Measurements from ENCODE around the gene PKN3. TPM values are rescaled to one million over a fixed set of nuclear protein-coding genes. Genes with fewer than 3 reads are reported as not detected.

Gene PKN3
- total RNA-seq, 4 donors from 2014 or later: 6.6 to 17.1 (median 8.9) TPM

DNA sequence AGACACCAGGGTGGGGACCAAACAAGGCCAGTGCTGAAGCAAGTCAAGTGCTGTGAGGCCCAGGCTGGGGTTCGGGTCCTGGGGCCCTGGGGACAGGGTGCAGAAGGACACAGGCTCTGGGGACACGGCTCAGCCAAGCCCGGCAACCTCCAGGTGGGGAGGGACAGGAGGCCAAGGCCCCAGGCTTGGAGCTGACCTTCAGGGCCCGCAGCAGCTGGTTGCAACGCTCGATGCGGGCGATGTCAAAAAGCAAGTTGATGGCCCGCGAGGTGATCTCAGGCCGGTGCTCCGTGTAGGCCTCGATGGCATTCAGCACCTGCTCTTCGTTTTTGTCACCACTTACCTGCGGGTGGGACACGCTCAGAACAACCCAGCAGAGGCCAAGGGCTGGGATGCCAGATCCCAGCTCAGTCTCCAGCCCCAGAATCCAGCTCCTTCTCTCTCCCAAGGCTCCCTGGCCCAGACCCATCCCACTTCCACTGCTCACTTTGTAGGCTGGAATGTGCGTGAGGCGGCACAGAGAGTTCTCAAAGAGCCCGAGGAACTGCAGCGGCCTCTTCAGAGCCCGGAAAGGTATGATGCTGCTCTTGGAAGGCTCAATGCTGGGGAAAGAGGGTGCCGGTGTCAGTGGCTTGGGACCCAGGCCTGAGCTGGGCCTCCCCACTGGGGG, 48.8 kb downstream of the PKN3 start:
- WGBS, 2 donors: 93 to 95% methylated on average over 22 of the region's 22 CpGs
- Histone ChIP-seq H3K4me3 (no peak overlapping the region), H3K4me1 (no peaks in the 10 kb centered on the region), H3K9me3 (no peaks in the 10 kb centered on the region), H3K27ac (no peak overlapping the region), H3K36me3 (peaks cover 0 to 98% (median 7%) of the 10 kb centered on the region in 3 donors), H3K27me3 (no peaks in the 10 kb centered on the region)
- no peak for DNase-seq (ENCODE audit: low spot score in 2 of 2)
- no peak for TF ChIP-seq POLR2A (IDR thresholded peaks at IDR 0.05)
- TF ChIP-seq EP300 (IDR thresholded peaks at IDR 0.05): no peak
- TF ChIP-seq, protein P1, sequence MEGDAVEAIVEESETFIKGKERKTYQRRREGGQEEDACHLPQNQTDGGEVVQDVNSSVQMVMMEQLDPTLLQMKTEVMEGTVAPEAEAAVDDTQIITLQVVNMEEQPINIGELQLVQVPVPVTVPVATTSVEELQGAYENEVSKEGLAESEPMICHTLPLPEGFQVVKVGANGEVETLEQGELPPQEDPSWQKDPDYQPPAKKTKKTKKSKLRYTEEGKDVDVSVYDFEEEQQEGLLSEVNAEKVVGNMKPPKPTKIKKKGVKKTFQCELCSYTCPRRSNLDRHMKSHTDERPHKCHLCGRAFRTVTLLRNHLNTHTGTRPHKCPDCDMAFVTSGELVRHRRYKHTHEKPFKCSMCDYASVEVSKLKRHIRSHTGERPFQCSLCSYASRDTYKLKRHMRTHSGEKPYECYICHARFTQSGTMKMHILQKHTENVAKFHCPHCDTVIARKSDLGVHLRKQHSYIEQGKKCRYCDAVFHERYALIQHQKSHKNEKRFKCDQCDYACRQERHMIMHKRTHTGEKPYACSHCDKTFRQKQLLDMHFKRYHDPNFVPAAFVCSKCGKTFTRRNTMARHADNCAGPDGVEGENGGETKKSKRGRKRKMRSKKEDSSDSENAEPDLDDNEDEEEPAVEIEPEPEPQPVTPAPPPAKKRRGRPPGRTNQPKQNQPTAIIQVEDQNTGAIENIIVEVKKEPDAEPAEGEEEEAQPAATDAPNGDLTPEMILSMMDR (IDR thresholded peaks at IDR 0.05): no peak

DNA sequence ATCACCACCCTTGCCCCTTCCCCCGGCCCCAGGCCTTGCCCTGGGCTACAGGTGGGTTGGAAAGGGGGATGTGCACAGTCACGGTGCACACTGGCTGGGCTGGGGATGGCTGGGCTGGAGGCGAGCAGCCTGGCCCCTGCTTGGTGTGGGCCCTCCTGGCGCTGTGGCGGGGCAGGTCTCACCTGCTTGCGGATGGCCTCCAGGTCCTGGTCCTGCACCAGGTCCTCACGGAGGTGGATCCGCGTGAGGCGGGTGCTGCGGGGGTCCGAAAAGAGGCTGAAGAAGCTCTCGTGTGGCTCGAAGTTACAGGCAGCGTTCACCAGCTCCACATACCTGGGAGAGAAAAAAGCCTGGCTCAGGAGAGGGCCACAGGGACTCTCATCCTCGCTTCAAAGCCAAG, 51.3 kb downstream of the PKN3 start:
- H3K4me3 ChIP-seq: no peak overlapping the region
- H3K27ac ChIP-seq: no peak overlapping the region
- H3K27me3 ChIP-seq: no peaks in the 10 kb centered on the region
- no peak for DNase-seq (ENCODE audit: low spot score in 2 of 2)
- H3K36me3 ChIP-seq: peaks cover 0 to 73% (median 7%) of the 10 kb centered on the region in 3 donors
- WGBS, 2 donors: 95 to 98% methylated on average over 14 to 16 of the region's 16 CpGs
- no peaks in the 10 kb centered on the region for H3K4me1 ChIP-seq
- no peaks in the 10 kb centered on the region for H3K9me3 ChIP-seq
- TF ChIP-seq POLR2A (IDR thresholded peaks at IDR 0.05) (no peak), EP300 (IDR thresholded peaks at IDR 0.05) (no peak)
- TF ChIP-seq, protein P1 (IDR thresholded peaks at IDR 0.05): no peak

DNA sequence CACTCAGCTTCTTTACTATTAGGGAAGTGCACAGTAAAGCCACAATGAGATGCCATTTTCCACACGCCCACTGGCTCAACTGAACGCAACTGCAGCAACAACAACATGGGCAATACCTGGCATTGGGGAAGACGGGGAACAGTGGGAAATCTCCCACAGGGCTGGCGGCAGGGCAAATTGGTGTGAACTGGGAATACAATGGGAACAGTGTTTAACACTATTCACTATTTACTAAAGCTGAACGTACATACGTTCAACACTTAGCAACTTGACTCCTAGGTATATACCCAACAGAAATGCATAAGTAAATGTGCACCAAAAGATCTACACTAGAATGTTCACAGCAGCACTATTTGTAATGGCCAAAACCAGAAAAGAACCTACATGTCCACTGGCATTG, 55.3 kb downstream of the PKN3 start:
- H3K9me3 ChIP-seq: no peaks in the 10 kb centered on the region
- 49 to 57% methylated on average over 6 of the region's 6 CpGs for WGBS, 2 donors

DNA sequence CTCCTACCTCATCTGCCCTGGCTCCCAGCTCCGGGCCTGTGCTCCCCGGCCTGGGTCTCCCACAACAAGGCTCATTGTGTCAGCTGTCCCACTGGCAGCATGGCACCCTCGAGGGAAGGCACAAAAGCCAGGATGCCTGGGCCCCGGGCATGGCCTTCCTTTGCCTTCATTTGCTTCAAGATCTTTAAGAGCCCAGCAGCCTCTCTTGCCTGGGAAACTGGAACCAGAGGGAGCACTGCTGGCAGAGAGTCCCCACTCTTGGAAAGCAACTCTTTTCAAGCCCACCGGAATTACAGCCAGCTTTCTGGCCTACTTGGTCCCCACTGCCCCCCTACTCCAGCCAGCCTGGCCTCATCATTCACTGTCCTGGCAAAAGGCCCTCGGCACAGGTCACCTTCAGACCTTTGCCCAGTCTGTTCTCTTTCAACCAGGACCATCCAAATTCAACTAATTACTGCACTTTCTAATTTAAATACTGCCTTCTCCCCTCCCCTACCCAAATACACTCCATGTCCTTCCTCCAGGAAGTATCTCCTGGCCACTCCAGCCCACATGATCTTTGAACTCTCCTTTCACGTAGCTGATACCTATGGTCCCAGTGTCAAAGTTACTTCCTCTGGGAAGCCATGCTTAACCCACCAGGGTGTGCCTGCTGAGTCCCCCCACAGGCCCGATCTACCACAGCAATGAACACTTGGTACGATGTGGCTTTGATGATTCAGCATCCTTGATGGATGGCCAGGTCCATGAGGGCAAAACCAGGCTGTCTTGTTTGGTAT, 60.6 kb downstream of the PKN3 start:
- no peaks in the 10 kb centered on the region for H3K9me3 ChIP-seq
- peaks cover 0 to 49% (median 0%) of the 10 kb centered on the region in 3 donors for H3K36me3 ChIP-seq
- TF ChIP-seq, protein P1 (IDR thresholded peaks at IDR 0.05): no peak
- no peak for TF ChIP-seq POLR2A (IDR thresholded peaks at IDR 0.05)
- TF ChIP-seq EP300 (IDR thresholded peaks at IDR 0.05): no peak
- no peak overlapping the region for H3K27ac ChIP-seq
- no peak for DNase-seq (ENCODE audit: low spot score in 2 of 2)
- H3K27me3 ChIP-seq: no peaks in the 10 kb centered on the region
- H3K4me1 ChIP-seq: no peaks in the 10 kb centered on the region
- no peak overlapping the region for H3K4me3 ChIP-seq
- WGBS, 2 donors: 70% methylated on average over 9 of the region's 9 CpGs

More for the DNA sequence above, 55.3 kb downstream of the PKN3 start:
- Histone ChIP-seq H3K27me3 (no peaks in the 10 kb centered on the region), H3K4me3 (no peak overlapping the region), H3K36me3 (peaks cover 0 to 48% (median 6%) of the 10 kb centered on the region in 3 donors), H3K4me1 (no peaks in the 10 kb centered on the region), H3K27ac (no peak overlapping the region)
- no peak for DNase-seq (ENCODE audit: low spot score in 2 of 2)
- TF ChIP-seq POLR2A (IDR thresholded peaks at IDR 0.05): no peak
- TF ChIP-seq EP300 (IDR thresholded peaks at IDR 0.05): no peak
- TF ChIP-seq, protein P1 (IDR thresholded peaks at IDR 0.05): no peak

DNA sequence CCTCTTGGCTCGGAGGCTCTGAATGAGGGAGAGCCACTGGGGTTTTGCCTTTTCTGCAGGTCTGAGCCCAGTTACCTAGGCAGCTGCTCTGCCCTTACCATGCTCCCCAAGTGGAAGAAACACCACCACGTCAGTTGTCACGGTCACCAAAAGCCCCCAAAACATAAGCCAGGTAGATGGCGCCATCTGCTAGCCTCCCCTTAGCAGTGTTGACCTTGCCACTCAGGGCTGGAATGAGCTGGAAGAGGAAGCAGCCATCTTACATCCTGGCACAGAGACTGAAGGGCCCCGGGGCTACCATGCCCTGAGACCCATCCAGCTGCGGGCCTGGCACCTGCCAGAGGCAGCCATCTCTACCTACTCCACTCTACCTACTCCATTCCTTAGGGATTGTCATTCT, 62.1 kb downstream of the PKN3 start:
- WGBS, 2 donors: 84 to 86% methylated on average over 6 of the region's 6 CpGs
- peaks cover 0 to 3% (median 0%) of the 10 kb centered on the region in 4 donors for H3K4me1 ChIP-seq
- DNase-seq (ENCODE audit: low spot score in 2 of 2): no peak
- TF ChIP-seq, protein P1 (IDR thresholded peaks at IDR 0.05): no peak
- no peak for TF ChIP-seq POLR2A (IDR thresholded peaks at IDR 0.05)
- TF ChIP-seq EP300 (IDR thresholded peaks at IDR 0.05): no peak
- H3K4me3 ChIP-seq: no peak overlapping the region
- no peaks in the 10 kb centered on the region for H3K27me3 ChIP-seq
- peaks cover 0 to 48% (median 0%) of the 10 kb centered on the region in 3 donors for H3K36me3 ChIP-seq
- no peak overlapping the region for H3K27ac ChIP-seq
- H3K9me3 ChIP-seq: no peaks in the 10 kb centered on the region

Data from tibial nerve (tissue), 4 donors.